ENCODE measurements around the gene VEZF1. TPM values are rescaled to one million over a fixed set of nuclear protein-coding genes. Genes with fewer than 3 reads are reported as not detected.

The VEZF1 gene
- total RNA-seq, 2 donors from 2014 or later = 50.3 to 59.3 TPM

GRCh38 chr17:57941384-57942370 is 46.4 kb downstream of the VEZF1 start:
- Mint-ChIP-seq H3K36me3 (ENCODE audit: low read depth) (no peaks in the 10 kb centered on the region), H3K4me1 (peaks cover 10% of the 10 kb centered on the region), H3K4me3 (no peak overlapping the region), H3K27me3 (ENCODE audit: insufficient read depth) (no peaks in the 10 kb centered on the region), H3K27ac (peak overlapping the region; percentile 48), H3K9me3 (no peaks in the 10 kb centered on the region)
- Histone ChIP-seq H3K9ac (ENCODE audit: extremely low read depth, low read length, poor library complexity, severe bottlenecking) (no peak overlapping the region), H3K9me3 (ENCODE audit: control insufficient read depth, low read length) (no peaks in the 10 kb centered on the region), H3K36me3 (ENCODE audit: control insufficient read depth, insufficient read depth, low read length) (no peaks in the 10 kb centered on the region), H3K4me3 (ENCODE audit: low read length) (no peak overlapping the region), H3K27me3 (ENCODE audit: control insufficient read depth, insufficient read depth, low read length, poor library complexity, severe bottlenecking) (no peaks in the 10 kb centered on the region), H3K4me1 (ENCODE audit: control insufficient read depth, insufficient read depth, low read length) (no peaks in the 10 kb centered on the region), H3K27ac (ENCODE audit: low read depth, low read length) (peak overlapping the region; percentile 62)
- DNase-seq = no peak
- TF ChIP-seq CTCF (conservative IDR thresholded peaks at IDR 0.05) = no peak
- 93 to 94% methylated on average over 9 to 10 of the region's 10 CpGs for WGBS, 2 experiments (ENCODE audit: insufficient coverage in 1 of 2, insufficient read length in 1 of 2)

DNA sequence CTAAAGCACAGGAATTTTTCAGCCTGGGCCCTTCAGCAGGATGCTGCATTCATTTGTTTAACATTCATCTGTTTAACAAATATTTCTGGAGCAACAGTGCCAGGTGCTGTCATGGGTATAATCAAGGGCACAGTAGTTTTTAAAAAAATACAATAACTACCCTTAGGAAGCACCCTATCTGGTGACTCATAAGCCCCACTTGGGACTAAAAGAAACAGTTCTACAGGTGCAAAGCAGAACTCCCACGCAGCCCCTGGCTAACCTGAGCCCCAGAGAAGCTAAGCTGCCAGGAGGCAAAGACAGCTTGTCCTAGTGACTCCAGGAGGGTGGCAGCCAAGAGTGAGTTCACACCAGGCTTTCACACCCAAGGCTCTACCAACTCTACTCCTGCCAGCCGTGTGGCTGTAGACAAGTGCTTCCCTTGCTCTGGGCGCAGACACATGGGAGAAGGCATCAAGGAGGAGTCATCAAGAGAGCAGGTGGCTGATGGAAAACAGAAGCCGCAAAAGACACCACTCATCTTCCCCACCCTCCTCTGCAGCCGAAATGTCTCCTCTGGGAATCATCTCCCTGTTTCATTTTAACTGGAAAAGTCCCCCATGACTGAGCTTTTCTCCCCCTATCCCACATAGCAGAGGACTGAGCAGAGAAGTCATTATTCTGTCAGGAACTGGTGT is 47.3 kb downstream of the VEZF1 start:
- WGBS, 2 experiments (ENCODE audit: insufficient coverage in 1 of 2, insufficient read length in 1 of 2) = 93 to 95% methylated on average over 3 to 5 of the region's 5 CpGs

More for the DNA sequence above, 47.3 kb downstream of the VEZF1 start:
- H3K4me1 ChIP-seq (ENCODE audit: control insufficient read depth, insufficient read depth, low read length) = peaks cover 7% of the 10 kb centered on the region
- no peaks in the 10 kb centered on the region for H3K9me3 Mint-ChIP-seq
- no peak overlapping the region for H3K27ac Mint-ChIP-seq
- H3K4me3 Mint-ChIP-seq = no peak overlapping the region
- no peak for TF ChIP-seq CTCF (conservative IDR thresholded peaks at IDR 0.05)
- no peaks in the 10 kb centered on the region for H3K9me3 ChIP-seq (ENCODE audit: control insufficient read depth, low read length)
- H3K27me3 ChIP-seq (ENCODE audit: control insufficient read depth, insufficient read depth, low read length, poor library complexity, severe bottlenecking) = no peaks in the 10 kb centered on the region
- H3K36me3 Mint-ChIP-seq (ENCODE audit: low read depth) = no peaks in the 10 kb centered on the region
- H3K27ac ChIP-seq (ENCODE audit: low read depth, low read length) = peak overlapping the region; percentile 62
- H3K4me3 ChIP-seq (ENCODE audit: low read length) = no peak overlapping the region
- H3K4me1 Mint-ChIP-seq = peaks cover 16% of the 10 kb centered on the region
- H3K9ac ChIP-seq (ENCODE audit: extremely low read depth, low read length, poor library complexity, severe bottlenecking) = no peak overlapping the region
- DNase-seq = no peak
- no peaks in the 10 kb centered on the region for H3K27me3 Mint-ChIP-seq (ENCODE audit: insufficient read depth)
- H3K36me3 ChIP-seq (ENCODE audit: control insufficient read depth, insufficient read depth, low read length) = no peaks in the 10 kb centered on the region

Data from endodermal cell (in vitro differentiated cells).